PC-9 (cell line): ENCODE results near the gene SYCE1.

ENCODE experiments used
- EZH2 ChIP-seq: fragments of 200-600 bp; sonication (generic); IDR thresholded peaks from 2 replicates; pipeline ENCODE4 v1.8.0; 2017; ENCODE audit warnings: antibody characterized with exemption, low read depth
- TF ChIP-seq, protein P1 (sequence below): fragments of 200-600 bp; sonication (generic); conservative IDR thresholded peaks from 2 replicates; pipeline ENCODE4 v1.6.1; 2017; ENCODE audit warnings: mixed run types, antibody characterized with exemption, mild to moderate bottlenecking, moderate library complexity

DNA sequence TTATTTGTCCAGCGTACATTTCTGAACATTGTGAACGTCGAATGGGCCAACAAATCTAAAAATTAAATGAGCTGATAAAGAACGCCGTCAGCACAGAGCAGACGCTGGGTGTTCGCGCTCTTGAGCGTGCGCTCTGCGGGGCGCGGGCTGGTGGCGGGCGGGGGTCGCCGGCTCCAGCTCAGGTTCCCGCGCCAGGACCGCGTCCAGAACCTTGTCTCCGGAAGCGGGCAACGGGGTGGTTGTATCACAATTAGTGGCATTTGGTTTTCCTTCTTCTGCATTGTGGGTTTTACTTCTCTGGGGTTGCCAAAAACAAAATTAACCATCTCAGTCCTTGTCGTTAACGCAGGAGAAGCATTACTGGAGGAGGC, 35.8 kb downstream of the SYCE1 start:
- TF ChIP-seq, protein P1, sequence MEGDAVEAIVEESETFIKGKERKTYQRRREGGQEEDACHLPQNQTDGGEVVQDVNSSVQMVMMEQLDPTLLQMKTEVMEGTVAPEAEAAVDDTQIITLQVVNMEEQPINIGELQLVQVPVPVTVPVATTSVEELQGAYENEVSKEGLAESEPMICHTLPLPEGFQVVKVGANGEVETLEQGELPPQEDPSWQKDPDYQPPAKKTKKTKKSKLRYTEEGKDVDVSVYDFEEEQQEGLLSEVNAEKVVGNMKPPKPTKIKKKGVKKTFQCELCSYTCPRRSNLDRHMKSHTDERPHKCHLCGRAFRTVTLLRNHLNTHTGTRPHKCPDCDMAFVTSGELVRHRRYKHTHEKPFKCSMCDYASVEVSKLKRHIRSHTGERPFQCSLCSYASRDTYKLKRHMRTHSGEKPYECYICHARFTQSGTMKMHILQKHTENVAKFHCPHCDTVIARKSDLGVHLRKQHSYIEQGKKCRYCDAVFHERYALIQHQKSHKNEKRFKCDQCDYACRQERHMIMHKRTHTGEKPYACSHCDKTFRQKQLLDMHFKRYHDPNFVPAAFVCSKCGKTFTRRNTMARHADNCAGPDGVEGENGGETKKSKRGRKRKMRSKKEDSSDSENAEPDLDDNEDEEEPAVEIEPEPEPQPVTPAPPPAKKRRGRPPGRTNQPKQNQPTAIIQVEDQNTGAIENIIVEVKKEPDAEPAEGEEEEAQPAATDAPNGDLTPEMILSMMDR: no peak
- TF ChIP-seq EZH2: no peak
